ENCODE measurements around the gene ADAM12.

- TF ChIP-seq CTCF (IDR thresholded peaks at IDR 0.05), result no peak
- TF ChIP-seq POLR2A (IDR thresholded peaks at IDR 0.05), result no peak
- TF ChIP-seq POLR2AphosphoS5 (IDR thresholded peaks at IDR 0.05), result no peak
- TF ChIP-seq EP300 (IDR thresholded peaks at IDR 0.05), result no peak
These were observed 152.9 kb downstream of the ADAM12 start for GRCh38 chr10:126235091-126235978.

All from suprapubic skin (tissue), 4 donors.